ENCODE data around the gene XPO6.

DNA sequence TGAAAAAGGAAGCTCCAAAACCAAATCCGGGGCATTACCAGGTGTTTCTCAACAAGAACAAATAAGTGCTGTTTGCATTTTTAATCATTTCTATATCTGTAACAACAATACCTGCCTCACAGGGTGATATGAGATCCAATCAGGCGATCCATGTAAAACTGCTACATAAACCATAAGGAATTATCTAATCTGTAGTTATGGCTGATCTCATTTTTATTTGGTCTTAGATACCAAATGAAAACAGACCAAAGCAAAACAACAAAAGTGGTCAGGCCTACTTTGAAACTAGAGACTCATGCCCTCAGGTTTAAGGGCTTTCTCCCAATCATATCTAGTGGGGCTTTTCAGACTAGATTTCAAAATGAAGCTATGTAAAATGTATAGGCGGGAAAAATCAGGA lies 28.3 kb downstream of the XPO6 start:
- no peak for TF ChIP-seq POLR2A (IDR thresholded peaks at IDR 0.05; ENCODE audit: low read depth, low read length)
- TF ChIP-seq PAX5 (IDR thresholded peaks at IDR 0.05; ENCODE audit: insufficient read depth, low read length, severe bottlenecking) = no peak
- TF ChIP-seq POLR2AphosphoS5 (IDR thresholded peaks at IDR 0.05; ENCODE audit: low read depth, low read length) = no peak
- TF ChIP-seq TAF1 (IDR thresholded peaks at IDR 0.05; ENCODE audit: low read depth, low read length) = no peak
- TF ChIP-seq POU2F2 (IDR thresholded peaks at IDR 0.05; ENCODE audit: low read depth, low read length) = no peak
- no peak for TF ChIP-seq SPI1 (IDR thresholded peaks at IDR 0.05; ENCODE audit: low read depth, low read length)
